ENCODE measurements around the gene PLA2G2F.

Gene PLA2G2F

DNA sequence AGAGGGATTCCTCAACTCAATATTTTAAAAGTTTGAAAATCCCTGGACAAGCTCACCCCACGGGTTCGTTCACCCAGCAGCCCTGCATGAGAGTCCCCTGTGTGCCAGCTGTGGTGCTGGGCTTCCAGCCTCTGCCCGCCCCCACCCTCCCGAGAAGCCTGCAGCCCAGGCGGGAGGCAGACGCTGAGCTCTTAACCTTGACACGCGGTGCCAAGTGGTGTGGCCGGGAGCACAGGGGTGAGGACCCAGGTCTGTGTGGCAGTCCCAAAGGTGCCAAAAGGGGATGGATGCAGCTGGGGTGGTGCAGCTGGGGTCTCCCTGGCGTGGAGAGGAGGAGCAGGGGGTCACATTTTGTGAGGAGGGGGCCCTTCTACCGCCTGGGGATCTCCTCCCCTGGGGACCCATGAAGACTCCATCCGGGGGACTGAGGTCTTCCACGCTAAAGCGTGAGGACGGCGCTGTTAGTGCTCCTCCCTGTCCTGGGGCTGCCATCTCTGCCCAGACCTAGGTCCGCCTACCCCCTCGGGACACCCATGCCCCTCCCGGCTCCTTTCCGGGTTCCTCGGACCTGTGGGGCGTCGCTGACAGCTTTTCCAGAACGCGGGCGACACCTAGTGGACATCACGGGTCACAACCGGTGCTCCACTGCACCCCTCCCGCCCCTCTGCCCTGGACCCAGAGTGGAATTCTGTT, 12.9 kb downstream of the PLA2G2F start:
- no peak overlapping the region for H3K27ac Mint-ChIP-seq (ENCODE audit: low read depth)

DNA sequence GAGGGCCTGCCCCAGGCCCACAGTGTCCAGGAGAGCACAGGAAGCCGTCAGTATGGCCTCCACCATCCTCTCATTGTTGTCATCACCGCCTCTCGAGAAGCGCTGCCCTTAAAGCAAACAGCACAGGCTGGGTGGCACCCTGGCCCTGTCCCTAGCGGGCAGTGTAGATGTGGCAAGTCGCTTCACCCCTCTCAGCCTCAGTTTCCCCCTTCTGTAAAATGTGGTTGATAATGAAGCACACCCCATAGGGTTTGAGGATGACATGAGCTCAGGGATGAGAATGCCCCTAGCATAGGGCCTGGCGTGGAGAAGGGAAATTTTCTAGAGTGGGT, 13.4 kb downstream of the PLA2G2F start:
- Mint-ChIP-seq H3K9me3 (no peaks in the 10 kb centered on the region), H3K4me1 (peaks cover 17% of the 10 kb centered on the region), H3K27me3 (no peaks in the 10 kb centered on the region), H3K27ac (ENCODE audit: low read depth) (no peak overlapping the region), H3K36me3 (ENCODE audit: insufficient read depth) (peaks cover 3% of the 10 kb centered on the region), H3K4me3 (peak overlapping the region; percentile 71)
- no peak for DNase-seq (ENCODE audit: low spot score in 2 of 2)
- ATAC-seq (replicated peaks; ENCODE audit: extremely low read depth, poor library complexity, severe bottlenecking): no peak

More for the DNA sequence above, 12.9 kb downstream of the PLA2G2F start:
- Mint-ChIP-seq H3K9me3 (no peaks in the 10 kb centered on the region), H3K27me3 (no peaks in the 10 kb centered on the region), H3K4me3 (peak overlapping the region; percentile 71), H3K4me1 (peaks cover 17% of the 10 kb centered on the region), H3K36me3 (ENCODE audit: insufficient read depth) (peaks cover 3% of the 10 kb centered on the region)
- ATAC-seq (replicated peaks; ENCODE audit: extremely low read depth, poor library complexity, severe bottlenecking) (peak; percentile 72), DNase-seq (ENCODE audit: low spot score in 2 of 2) (peak; percentile 55 to 73)

DNA sequence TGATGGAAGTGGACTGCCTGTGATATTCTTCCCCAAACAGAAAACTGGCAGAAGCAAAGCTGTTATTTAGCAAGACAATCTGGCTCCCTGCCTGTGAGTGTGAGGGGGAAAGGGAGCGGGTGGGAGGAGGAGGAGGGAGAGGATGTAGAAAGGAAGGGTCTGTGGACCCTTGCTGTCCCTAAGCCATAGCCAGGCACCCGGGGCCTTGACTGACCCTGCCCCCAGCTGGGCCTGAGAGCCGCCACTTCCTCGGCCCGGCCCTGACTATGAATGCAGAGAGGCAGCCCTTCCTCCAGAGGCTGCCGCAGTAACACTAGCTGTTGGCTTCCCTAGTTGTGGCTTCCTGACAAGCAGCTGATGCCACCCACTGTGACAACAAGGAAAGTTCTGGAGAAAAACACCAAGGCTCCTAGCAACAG, 13.9 kb downstream of the PLA2G2F start:
- Mint-ChIP-seq H3K27me3 (no peaks in the 10 kb centered on the region), H3K36me3 (ENCODE audit: insufficient read depth) (peaks cover 3% of the 10 kb centered on the region), H3K27ac (ENCODE audit: low read depth) (no peak overlapping the region), H3K4me1 (peaks cover 17% of the 10 kb centered on the region), H3K9me3 (no peaks in the 10 kb centered on the region), H3K4me3 (no peak overlapping the region)
- no peak for ATAC-seq (replicated peaks; ENCODE audit: extremely low read depth, poor library complexity, severe bottlenecking)
- no peak for DNase-seq (ENCODE audit: low spot score in 2 of 2)

DNA sequence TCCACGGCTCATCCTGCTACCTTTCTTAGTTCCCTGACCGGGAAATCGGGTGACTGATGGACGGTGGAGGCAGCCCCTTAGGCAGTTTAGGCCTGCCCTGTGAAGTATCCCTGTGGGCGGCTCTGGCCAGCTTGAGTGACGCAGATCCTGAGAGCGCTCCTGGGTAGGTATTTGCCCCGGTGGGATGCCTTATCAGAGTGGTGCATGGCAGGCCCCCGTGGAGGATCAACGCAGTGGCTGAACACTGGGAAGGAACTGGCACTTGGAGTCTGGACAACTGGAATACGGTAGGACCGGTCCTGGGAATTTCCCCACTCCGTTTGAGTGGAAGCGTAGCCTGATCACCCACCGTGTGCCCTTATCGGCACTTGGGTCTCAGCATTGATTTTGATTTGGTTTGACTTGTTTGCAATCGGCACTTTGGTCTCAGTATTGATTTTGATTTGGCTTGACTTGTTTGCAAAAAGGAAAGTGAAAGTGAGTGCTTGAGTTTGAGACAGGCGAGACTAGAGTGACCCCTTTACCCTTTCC, 15.2 kb downstream of the PLA2G2F start:
- ATAC-seq (replicated peaks; ENCODE audit: extremely low read depth, poor library complexity, severe bottlenecking) (no peak), DNase-seq (ENCODE audit: low spot score in 2 of 2) (no peak)
- Mint-ChIP-seq H3K27me3 (no peaks in the 10 kb centered on the region), H3K9me3 (peaks cover 5% of the 10 kb centered on the region), H3K4me3 (peak overlapping the region; percentile 22), H3K4me1 (peaks cover 17% of the 10 kb centered on the region), H3K27ac (ENCODE audit: low read depth) (peak overlapping the region; percentile 70), H3K36me3 (ENCODE audit: insufficient read depth) (peaks cover 3% of the 10 kb centered on the region)

DNA sequence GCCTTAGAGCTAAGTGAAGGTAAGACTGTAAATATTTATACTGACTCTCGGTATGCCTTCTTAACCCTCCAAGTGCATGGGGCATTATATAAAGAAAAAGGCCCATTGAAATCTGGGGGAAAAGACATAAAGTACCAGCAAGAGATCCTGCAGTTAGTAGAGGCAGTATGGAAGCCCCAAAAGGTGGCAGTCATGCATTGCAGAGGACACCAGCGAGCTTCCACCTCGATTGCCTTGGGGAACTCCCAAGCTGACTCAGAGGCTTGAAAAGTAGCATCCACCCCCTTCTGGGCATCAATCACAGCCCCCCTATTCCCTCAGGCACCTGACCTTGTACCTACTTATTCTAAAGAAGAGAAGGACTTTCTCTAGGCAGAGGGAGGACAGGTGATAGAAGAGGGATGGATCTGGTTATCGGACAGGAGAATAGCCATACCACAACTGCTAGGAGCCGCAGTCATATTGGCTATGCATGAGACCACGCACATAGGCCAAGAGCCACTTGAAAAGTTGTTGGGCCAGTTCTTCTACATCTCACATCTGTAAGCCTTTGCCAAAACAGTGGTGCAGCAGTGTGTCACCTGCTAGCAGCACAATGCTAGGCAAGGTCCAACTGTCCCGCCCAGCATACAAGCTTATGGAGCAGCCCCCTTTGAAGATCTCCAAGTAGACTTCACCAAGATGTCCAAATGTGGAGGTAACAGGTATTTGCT, 19.4 kb downstream of the PLA2G2F start:
- Mint-ChIP-seq H3K27ac (ENCODE audit: low read depth) (no peak overlapping the region), H3K4me3 (no peak overlapping the region), H3K9me3 (peaks cover 17% of the 10 kb centered on the region), H3K36me3 (ENCODE audit: insufficient read depth) (no peaks in the 10 kb centered on the region), H3K27me3 (no peaks in the 10 kb centered on the region), H3K4me1 (peaks cover 10% of the 10 kb centered on the region)
- DNase-seq (ENCODE audit: low spot score in 2 of 2) (no peak), ATAC-seq (replicated peaks; ENCODE audit: extremely low read depth, poor library complexity, severe bottlenecking) (no peak)

DNA sequence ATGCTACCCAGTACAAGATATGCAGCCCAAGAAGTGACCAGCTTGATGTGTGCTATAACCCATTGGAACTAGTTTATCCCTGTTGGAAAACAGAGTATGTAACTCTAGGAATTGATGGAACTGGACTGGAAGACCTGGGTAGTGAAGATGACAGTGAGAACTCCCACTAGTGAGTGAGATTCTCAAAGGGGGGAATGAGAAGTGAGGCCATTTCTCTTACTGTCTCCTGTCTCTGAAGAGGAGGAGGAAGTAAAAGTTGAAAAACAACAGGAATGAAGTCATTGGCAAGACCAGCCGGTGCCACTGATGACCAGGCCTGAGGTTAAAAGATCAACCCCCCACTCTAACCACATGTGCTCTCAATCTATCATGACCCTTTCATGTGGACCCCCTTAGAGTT, 20.9 kb downstream of the PLA2G2F start:
- peaks cover under 1% of the 10 kb centered on the region for H3K4me1 Mint-ChIP-seq
- DNase-seq (ENCODE audit: low spot score in 2 of 2) (no peak), ATAC-seq (replicated peaks; ENCODE audit: extremely low read depth, poor library complexity, severe bottlenecking) (no peak)
- H3K9me3 Mint-ChIP-seq: peaks cover 23% of the 10 kb centered on the region
- H3K27ac Mint-ChIP-seq (ENCODE audit: low read depth): no peak overlapping the region
- H3K4me3 Mint-ChIP-seq: no peak overlapping the region
- H3K27me3 Mint-ChIP-seq: peaks cover 4% of the 10 kb centered on the region
- H3K36me3 Mint-ChIP-seq (ENCODE audit: insufficient read depth): no peaks in the 10 kb centered on the region

DNA sequence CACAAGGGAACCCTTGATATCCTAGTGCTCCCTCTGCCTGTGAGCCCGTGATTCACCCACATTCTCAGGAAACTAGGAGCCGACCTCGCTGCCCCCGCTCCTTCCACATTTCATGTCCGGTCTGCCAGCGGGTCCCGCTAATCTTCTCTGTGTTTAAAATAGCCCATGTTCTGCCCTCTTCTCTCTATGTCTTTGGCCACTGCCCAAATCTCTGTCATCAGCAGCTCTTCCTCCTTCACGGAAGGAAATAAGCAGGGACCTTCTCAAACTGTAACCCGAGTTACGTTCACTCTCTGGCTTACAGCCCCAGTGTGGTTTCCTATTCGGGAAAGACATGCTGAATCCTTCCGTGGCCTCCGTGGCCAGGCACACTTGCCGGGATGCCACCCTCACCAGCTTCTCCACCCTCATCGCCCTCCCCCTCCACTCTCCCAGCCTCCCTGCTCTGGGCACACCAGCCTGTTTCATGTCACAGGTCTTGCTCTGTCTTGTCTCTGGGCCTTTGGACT, 25.6 kb downstream of the PLA2G2F start:
- no peak overlapping the region for H3K4me3 Mint-ChIP-seq
- H3K27ac Mint-ChIP-seq (ENCODE audit: low read depth): no peak overlapping the region
- DNase-seq (ENCODE audit: low spot score in 2 of 2) (no peak), ATAC-seq (replicated peaks; ENCODE audit: extremely low read depth, poor library complexity, severe bottlenecking) (no peak)
- H3K4me1 Mint-ChIP-seq: no peaks in the 10 kb centered on the region
- peaks cover 23% of the 10 kb centered on the region for H3K9me3 Mint-ChIP-seq
- H3K27me3 Mint-ChIP-seq: peaks cover 35% of the 10 kb centered on the region
- H3K36me3 Mint-ChIP-seq (ENCODE audit: insufficient read depth): no peaks in the 10 kb centered on the region

DNA sequence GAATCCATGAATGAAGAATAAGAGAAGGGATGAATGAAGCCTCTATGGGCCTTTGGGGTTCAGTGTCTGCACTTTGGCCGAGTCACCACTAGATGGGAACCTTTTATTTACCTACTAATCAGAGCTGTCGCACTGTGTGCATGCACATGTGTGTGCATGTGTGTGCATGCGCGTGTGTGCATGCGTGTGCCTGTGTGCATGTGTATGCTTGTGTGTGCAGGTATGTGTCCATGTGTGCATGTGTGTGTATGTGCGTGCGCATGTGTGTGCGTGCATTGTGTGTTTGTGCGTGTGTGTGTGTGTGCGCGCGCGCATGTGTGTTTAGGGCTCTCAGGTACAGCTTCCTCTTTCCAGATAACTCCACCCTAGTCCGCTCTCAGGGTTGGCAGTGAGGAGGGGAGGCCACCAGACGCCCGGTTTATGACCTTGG, 26.4 kb downstream of the PLA2G2F start:
- Mint-ChIP-seq H3K4me1 (no peaks in the 10 kb centered on the region), H3K9me3 (peaks cover 23% of the 10 kb centered on the region)
- ATAC-seq (replicated peaks; ENCODE audit: extremely low read depth, poor library complexity, severe bottlenecking): no peak

DNA sequence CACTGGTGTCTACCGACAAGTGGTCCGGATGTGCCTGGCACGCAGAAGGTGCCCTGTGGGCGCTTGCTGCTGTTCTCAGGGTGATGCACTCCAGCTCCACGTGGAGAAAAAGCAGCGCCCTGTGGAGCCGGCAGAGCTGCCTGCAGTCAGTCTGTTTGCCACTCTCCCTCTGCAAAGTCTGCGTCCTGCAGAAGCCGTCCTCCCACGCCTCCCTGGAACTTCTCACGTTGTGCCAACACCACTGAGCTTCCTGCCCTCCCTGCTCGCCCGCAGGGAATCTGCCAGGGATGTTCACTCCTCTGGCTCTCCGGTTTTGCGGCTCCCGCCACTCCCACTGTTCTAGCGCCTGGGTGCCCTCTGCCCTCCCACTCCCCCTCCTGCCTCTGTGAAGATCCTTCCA, 26.9 kb downstream of the PLA2G2F start:
- Mint-ChIP-seq H3K4me1 (no peaks in the 10 kb centered on the region), H3K27ac (ENCODE audit: low read depth) (no peak overlapping the region), H3K9me3 (peaks cover 23% of the 10 kb centered on the region), H3K27me3 (peaks cover 35% of the 10 kb centered on the region), H3K36me3 (ENCODE audit: insufficient read depth) (no peaks in the 10 kb centered on the region), H3K4me3 (no peak overlapping the region)
- ATAC-seq (replicated peaks; ENCODE audit: extremely low read depth, poor library complexity, severe bottlenecking) (no peak), DNase-seq (ENCODE audit: low spot score in 2 of 2) (no peak)

More for the DNA sequence above, 26.4 kb downstream of the PLA2G2F start:
- no peak for DNase-seq (ENCODE audit: low spot score in 2 of 2)
- H3K36me3 Mint-ChIP-seq (ENCODE audit: insufficient read depth): no peaks in the 10 kb centered on the region
- H3K27me3 Mint-ChIP-seq: peaks cover 35% of the 10 kb centered on the region
- H3K27ac Mint-ChIP-seq (ENCODE audit: low read depth): no peak overlapping the region
- H3K4me3 Mint-ChIP-seq: no peak overlapping the region

DNA sequence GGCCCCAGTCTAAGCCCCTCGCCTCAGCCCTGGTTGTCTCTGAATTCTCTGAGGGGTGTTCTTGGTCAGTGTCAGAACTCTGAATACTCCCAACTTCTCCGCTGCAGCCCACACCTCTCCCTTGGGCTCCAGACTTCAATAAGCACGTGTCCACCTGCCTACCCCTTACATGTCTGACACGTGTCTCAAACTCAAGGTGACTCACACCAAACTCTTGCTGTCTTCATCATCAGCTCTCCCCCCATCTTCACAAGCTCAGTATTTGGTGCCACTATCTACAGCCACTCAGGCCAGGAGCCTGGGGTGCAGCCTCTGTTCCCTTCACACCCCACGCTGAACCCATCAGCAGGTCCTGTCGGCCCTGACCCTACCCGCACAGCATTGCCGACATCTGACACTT, 28.0 kb downstream of the PLA2G2F start:
- Mint-ChIP-seq H3K9me3 (peaks cover 16% of the 10 kb centered on the region), H3K4me3 (no peak overlapping the region), H3K27me3 (peaks cover 35% of the 10 kb centered on the region), H3K36me3 (ENCODE audit: insufficient read depth) (no peaks in the 10 kb centered on the region), H3K27ac (ENCODE audit: low read depth) (no peak overlapping the region), H3K4me1 (peaks cover 5% of the 10 kb centered on the region)
- DNase-seq (ENCODE audit: low spot score in 2 of 2): no peak
- ATAC-seq (replicated peaks; ENCODE audit: extremely low read depth, poor library complexity, severe bottlenecking): no peak

DNA sequence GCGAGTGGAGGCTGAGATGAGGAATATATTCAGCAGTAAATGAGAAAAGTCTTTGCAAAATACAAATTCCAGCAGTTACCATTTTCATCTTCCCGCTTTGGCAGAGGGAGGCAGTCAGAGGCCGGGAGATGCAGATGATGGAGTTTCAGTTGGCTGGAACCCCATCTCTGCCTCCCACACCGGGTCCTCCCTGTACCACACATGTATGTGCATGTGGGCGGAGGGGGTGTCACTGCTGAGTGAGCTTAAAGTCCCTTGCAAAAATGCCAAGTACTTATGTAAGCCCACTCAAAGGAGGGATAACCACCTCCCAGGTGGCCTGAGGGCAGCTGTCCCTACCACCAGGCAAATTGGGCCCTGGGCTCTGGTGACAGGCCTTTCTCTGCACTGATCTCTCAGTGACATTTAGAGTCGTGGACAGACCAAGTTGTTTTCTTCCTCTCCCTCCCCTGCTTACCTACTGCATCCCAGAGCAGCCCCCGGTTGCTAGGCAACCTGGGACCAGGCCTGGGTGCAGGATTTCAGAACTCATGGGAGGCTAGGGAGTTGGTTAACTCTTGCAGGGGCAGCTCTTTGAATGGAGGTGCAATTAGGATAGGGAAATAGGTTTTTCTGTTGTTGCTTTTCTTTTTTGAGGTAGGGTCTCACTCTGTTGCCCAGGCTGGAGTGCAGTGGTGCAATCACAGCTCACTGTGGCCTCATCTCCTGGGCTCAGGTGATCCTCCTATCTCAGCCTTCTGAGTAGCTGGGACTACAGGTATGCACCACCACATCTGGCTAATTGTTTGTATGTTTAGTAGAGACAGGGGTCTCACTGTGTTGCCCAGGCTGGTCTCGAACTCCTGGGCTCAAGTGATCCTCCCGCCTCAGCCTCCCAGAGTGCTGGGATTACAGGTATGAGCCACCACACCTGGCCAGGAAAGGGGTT, 29.7 kb downstream of the PLA2G2F start:
- H3K4me1 Mint-ChIP-seq: peaks cover 5% of the 10 kb centered on the region
- H3K4me3 Mint-ChIP-seq: no peak overlapping the region
- H3K9me3 Mint-ChIP-seq: peaks cover 11% of the 10 kb centered on the region
- H3K27ac Mint-ChIP-seq (ENCODE audit: low read depth): no peak overlapping the region
- H3K36me3 Mint-ChIP-seq (ENCODE audit: insufficient read depth): no peaks in the 10 kb centered on the region
- H3K27me3 Mint-ChIP-seq: peaks cover 35% of the 10 kb centered on the region
- no peak for ATAC-seq (replicated peaks; ENCODE audit: extremely low read depth, poor library complexity, severe bottlenecking)
- DNase-seq (ENCODE audit: low spot score in 2 of 2): no peak

DNA sequence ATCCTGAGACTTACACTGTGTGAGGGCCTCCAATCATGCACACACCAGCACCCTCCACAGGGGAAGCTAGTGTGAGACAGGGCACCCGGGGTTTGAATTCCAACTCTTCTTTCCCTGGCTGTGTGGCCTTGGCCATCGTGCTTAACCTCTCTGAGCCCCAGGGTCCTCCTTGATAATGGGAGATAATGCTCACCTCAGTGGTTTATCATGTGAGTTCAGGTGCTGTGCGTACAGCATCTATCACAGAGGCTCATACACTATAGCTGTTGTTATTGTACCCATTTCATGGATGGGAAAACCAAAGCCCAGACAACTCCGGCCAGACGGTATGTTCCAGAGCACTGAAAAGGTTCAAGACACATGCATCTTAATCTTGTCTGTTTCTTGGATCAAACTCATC, 30.8 kb downstream of the PLA2G2F start:
- DNase-seq (ENCODE audit: low spot score in 2 of 2): no peak
- no peak overlapping the region for H3K4me3 Mint-ChIP-seq
- peaks cover 6% of the 10 kb centered on the region for H3K9me3 Mint-ChIP-seq
- no peak for ATAC-seq (replicated peaks; ENCODE audit: extremely low read depth, poor library complexity, severe bottlenecking)
- H3K27ac Mint-ChIP-seq (ENCODE audit: low read depth): no peak overlapping the region
- H3K27me3 Mint-ChIP-seq: peaks cover 32% of the 10 kb centered on the region
- peaks cover 5% of the 10 kb centered on the region for H3K4me1 Mint-ChIP-seq
- H3K36me3 Mint-ChIP-seq (ENCODE audit: insufficient read depth): no peaks in the 10 kb centered on the region

Measured in central memory CD8-positive, alpha-beta T cell (primary cell).